Tibial nerve (tissue), 3 donors: ENCODE results near the gene TTLL4.

Experiments
- POLR2A ChIP-seq, 2 donors: fragments of 450-650 bp; IDR thresholded peaks; one replicate each; pipeline ENCODE4 v1.6.1; 2017; ENCODE audit warnings: antibody characterized with exemption in 2 of 2, mild to moderate bottlenecking in 2 of 2, moderate library complexity in 2 of 2
- TF ChIP-seq, protein P1 (sequence below), 5 experiments: fragments of 200-600 bp in 3 of 5; fragments of 450-650 bp in 2 of 5; sonication (generic) in 3 of 5; IDR thresholded peaks; one replicate each; pipeline ENCODE4 v1.5.1; 2016 to 2019; ENCODE audit warnings: antibody characterized with exemption in 5 of 5, mild to moderate bottlenecking in 3 of 5, moderate library complexity in 2 of 5

DNA sequence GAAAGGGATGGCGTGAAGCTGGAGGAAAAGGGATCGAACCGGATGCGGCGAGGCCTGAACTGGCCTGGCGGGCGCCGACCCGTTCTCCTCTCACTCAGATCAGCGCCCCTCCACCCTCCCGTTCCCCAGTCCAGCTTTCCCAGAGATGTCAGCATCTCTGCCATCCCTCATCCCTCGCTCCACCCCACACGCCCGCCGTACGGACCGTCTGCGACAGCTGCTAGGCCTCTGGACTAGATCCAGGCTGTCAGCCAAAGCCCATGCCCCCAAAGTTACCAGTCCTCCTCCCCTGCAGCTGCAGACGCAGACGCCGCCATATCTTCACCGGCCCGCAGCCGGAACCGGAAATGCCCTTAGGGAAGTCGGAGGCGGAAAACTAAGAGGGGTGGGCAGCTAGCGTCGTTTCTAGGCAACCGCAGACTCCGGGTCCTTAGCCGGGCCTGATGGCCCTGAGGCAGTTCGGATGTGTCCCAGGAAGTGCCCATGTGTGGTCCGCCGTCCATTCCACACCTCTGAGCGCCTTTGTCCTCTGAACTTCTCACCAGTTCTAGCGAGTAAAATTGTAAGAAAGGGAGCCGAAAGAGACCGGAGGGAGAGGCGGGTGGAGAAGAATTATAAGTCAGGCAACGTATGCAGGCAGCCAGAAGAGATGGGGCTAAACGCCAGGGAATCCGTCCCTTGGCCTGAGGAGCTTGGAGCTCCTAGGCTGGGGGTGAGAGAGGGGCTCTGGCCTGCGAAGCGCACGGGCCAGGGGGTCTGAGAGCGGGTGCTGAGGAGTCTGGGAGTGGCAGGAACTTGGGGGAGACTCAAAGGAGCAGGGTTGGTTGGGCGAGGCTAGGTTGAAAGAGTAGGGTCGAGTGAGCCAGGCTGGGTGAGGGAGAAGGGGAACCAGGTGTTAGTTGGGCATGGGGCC is 38.7 kb upstream of the TTLL4 start, which contains the start of the genes RNF25 and STK36:
- TF ChIP-seq, protein P1, sequence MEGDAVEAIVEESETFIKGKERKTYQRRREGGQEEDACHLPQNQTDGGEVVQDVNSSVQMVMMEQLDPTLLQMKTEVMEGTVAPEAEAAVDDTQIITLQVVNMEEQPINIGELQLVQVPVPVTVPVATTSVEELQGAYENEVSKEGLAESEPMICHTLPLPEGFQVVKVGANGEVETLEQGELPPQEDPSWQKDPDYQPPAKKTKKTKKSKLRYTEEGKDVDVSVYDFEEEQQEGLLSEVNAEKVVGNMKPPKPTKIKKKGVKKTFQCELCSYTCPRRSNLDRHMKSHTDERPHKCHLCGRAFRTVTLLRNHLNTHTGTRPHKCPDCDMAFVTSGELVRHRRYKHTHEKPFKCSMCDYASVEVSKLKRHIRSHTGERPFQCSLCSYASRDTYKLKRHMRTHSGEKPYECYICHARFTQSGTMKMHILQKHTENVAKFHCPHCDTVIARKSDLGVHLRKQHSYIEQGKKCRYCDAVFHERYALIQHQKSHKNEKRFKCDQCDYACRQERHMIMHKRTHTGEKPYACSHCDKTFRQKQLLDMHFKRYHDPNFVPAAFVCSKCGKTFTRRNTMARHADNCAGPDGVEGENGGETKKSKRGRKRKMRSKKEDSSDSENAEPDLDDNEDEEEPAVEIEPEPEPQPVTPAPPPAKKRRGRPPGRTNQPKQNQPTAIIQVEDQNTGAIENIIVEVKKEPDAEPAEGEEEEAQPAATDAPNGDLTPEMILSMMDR (IDR thresholded peaks at IDR 0.05) = no peak
- TF ChIP-seq POLR2A (IDR thresholded peaks at IDR 0.05) = peak in 1 of 2 donors; percentile 66
